ENCODE data around the gene ST7.

- TF ChIP-seq CTCF (IDR thresholded peaks at IDR 0.05; ENCODE audit: low read depth, low read length), result no peak
- no peak for TF ChIP-seq POLR2A (IDR thresholded peaks at IDR 0.05; ENCODE audit: extremely low read depth, insufficient read length)
- no peak for TF ChIP-seq MYC (IDR thresholded peaks at IDR 0.05; ENCODE audit: low read depth, low read length)
Observed at GRCh38 chr7:116955340-116955739, 2.0 kb downstream of the ST7 start.
